GM12873 (cell line): Measurements from ENCODE around the gene ORC3.

ENCODE experiments used
- TF ChIP-seq, protein P1 (sequence below): IDR thresholded peaks from 2 replicates; pipeline ENCODE4 v1.5.1; 2012; ENCODE audit warnings: low read depth, mild to moderate bottlenecking, moderate library complexity, low read length, control low read depth; ENCODE audit not compliant: insufficient read depth; ENCODE audit errors: missing control alignments

Gene ORC3

DNA sequence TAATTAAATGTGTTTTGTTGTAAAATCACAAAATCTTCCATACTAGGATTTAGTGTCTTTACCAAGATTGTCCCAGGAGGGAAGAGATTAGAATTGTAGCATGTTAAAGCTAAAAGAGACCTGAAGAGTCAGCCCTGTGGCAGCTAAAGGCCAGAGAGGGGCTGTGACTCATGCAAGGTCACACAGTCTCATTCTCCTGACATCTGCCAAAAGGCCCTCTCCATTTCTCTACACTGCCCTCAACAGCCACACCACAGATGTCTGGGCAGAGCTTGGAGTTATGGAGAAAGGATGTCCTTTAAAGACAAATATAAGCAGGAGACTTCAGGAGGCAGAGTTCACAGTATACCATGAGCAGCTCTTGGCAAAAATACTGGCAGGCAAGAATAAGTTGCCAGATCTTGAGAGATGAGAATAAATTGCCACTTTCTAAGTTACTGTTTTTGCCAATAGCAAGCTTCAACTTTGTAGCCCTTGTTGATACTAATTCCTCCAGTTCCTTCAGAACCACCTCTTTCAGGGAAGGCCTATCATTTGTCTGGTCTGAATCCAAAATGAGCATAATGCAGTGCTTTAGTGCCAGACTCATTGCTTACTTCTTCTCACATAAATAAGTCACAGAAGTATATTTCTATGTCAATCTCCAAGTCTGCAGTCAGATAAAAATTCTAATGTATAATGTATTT is 70.4 kb downstream of the ORC3 start:
- TF ChIP-seq, protein P1, sequence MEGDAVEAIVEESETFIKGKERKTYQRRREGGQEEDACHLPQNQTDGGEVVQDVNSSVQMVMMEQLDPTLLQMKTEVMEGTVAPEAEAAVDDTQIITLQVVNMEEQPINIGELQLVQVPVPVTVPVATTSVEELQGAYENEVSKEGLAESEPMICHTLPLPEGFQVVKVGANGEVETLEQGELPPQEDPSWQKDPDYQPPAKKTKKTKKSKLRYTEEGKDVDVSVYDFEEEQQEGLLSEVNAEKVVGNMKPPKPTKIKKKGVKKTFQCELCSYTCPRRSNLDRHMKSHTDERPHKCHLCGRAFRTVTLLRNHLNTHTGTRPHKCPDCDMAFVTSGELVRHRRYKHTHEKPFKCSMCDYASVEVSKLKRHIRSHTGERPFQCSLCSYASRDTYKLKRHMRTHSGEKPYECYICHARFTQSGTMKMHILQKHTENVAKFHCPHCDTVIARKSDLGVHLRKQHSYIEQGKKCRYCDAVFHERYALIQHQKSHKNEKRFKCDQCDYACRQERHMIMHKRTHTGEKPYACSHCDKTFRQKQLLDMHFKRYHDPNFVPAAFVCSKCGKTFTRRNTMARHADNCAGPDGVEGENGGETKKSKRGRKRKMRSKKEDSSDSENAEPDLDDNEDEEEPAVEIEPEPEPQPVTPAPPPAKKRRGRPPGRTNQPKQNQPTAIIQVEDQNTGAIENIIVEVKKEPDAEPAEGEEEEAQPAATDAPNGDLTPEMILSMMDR = no peak

DNA sequence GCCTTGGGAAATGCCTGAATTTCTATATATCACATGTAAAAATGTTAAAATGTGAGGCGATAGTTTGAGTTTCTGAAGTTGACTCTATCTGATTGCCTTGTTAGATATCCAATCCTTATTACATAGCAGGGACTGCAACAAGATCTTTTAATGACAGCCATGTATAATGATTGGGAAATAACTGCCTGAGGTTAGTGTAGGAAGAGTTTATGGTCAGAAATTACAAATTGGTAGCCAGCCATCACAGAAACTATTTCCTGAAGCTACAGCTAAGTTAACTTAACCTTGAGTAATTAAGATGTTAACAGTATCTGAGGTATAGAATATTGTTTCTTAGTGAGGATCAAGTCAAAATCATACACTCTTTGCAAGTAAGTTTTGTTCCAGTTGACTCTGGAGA is 71.1 kb downstream of the ORC3 start:
- TF ChIP-seq, protein P1 = no peak

DNA sequence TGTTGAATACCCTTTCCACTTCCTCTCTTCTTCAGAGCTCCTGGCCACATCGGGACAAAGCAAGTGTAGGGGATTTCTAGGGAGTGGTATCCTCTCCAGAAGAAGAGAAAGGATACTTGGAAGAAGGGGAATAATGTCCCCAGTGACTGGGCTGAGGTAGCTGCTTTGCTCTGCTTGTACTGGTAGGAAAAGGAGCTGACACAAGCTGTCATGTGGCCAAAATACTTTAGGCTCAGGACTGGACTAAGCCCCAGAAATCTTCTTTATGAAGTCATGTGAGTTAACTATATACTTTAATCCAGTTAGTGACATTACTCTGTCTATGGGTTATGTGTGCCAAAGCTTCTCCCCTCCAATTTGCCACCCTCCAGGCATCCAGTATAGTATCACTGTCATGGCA is 71.6 kb downstream of the ORC3 start:
- TF ChIP-seq, protein P1 = no peak

DNA sequence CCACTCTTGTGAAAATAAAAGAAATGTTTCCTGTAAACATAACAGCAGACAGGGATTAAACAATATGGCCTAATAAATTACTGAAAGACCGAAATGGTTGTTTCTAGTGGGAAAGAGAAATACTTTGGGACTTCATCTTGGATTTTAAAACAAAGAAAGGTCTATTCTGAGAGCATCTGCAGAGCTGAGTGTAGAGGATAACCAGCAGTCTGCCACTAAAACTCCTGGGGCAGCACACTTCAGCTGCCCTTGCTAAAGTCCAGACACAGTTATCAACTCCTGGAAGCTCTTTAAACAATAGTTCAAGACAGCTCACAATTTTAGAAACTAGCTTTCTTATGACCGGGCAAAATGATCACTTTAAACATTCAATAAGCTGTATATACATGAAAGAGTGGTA is 73.5 kb downstream of the ORC3 start:
- TF ChIP-seq, protein P1 = no peak

DNA sequence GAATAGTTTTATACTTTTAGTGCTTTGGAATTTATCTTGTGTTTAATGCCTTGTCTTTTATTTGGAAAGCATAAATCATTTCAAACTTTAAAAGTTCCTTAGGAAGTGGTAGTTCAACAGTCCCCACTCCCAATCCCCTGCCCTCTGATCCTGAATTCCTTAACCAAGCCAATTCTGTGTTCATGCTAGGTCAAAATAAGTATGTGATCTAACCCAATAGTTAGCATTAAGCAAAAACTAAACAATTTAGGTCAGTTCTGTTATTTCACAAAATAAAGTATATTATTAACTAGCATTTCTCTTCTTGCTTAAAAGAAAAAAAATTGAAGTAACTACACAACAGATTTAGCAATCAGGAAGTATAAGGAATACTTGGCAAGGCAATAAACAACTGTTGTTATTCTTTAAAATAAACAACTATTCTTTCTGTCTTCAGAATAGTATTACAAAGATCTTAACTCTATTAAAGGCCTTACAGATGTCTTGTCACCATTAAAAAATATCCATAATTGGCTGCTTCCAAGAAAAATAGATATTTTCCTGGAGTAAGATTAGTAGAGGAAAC is 75.1 kb downstream of the ORC3 start:
- TF ChIP-seq, protein P1 = no peak

DNA sequence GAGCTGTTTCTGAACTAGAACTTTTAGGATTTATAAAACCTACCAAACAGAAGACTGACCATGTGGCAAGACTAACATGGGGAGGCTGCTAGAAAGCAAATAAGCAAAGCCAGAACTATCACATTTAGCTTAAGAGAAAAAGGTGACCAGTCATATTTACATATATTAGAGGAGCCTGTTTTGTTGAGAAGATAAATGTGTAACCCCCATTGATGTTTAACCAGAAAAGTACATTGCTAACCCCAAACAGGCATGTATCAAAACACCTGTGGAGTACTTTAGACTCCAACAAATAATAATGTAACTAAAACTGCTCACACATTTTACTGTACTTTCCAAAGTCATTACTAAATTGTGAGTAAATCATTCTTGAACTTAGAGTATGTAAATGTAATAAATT is 77.1 kb downstream of the ORC3 start:
- TF ChIP-seq, protein P1 = no peak

DNA sequence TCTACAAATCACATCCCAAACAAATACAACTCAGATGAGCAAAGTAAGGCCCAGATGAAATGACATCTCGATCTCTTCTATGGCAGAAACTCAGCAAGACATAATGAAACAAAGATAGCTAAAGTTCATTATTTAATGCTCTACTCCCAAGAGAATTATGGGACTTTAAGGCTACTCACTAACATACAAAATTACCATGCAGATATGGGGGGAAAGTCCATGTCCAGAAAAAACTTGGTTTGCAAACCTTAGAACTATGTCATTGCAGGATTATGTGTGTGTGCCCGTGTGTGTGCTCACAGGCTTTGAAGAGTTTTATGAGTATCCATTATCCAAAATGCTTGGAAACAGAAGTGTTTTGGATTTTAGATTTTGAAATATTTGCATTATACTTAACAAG is 78.1 kb downstream of the ORC3 start:
- TF ChIP-seq, protein P1 = no peak
